Limb (tissue), 2 donors: ENCODE measurements around the gene PIK3C2G.
A peak's percentile ranks its signal among the peaks of the same experiment; 100 is the strongest.

Experiments
- DNase-seq, 2 donors: peaks; one replicate each; pipeline ENCODE4 v3.0.0-alpha.2; 2016; ENCODE audit errors: extremely low spot score in 2 of 2

The PIK3C2G gene

GRCh38 chr12:18559242-18559641, 297.9 kb downstream of the PIK3C2G start:
- no peak for DNase-seq

- DNase-seq, result no peak
These were observed 301.2 kb downstream of the PIK3C2G start for GRCh38 chr12:18562531-18562930.

- no peak for DNase-seq
These were observed 303.0 kb downstream of the PIK3C2G start for GRCh38 chr12:18564306-18564705.

GRCh38 chr12:18567787-18568186, 306.5 kb downstream of the PIK3C2G start:
- DNase-seq, result no peak

GRCh38 chr12:18570543-18570942, 309.2 kb downstream of the PIK3C2G start:
- no peak for DNase-seq

GRCh38 chr12:18576104-18576626, 314.8 kb downstream of the PIK3C2G start:
- no peak for DNase-seq

- no peak for DNase-seq
These were observed 315.3 kb downstream of the PIK3C2G start for GRCh38 chr12:18576648-18577047.

GRCh38 chr12:18578191-18578590, 316.9 kb downstream of the PIK3C2G start:
- no peak for DNase-seq

- peak in 1 of 2 donors; percentile 13 for DNase-seq
These were observed 319.0 kb downstream of the PIK3C2G start for GRCh38 chr12:18580291-18580690.

GRCh38 chr12:18580706-18581105, 319.4 kb downstream of the PIK3C2G start:
- no peak for DNase-seq

- no peak for DNase-seq
These were observed 320.1 kb downstream of the PIK3C2G start for GRCh38 chr12:18581232-18581962.

- no peak for DNase-seq
These were observed 322.3 kb downstream of the PIK3C2G start for GRCh38 chr12:18583655-18584054.

- DNase-seq, result no peak
These were observed 325.3 kb downstream of the PIK3C2G start for GRCh38 chr12:18586581-18586980.

- no peak for DNase-seq
These were observed 328.0 kb downstream of the PIK3C2G start for GRCh38 chr12:18589316-18589715.

- DNase-seq, result no peak
These were observed 330.2 kb downstream of the PIK3C2G start for GRCh38 chr12:18591473-18591872.

GRCh38 chr12:18595412-18595811, 334.1 kb downstream of the PIK3C2G start:
- no peak for DNase-seq

GRCh38 chr12:18601962-18602361, 340.6 kb downstream of the PIK3C2G start:
- DNase-seq, result no peak

- no peak for DNase-seq
These were observed 351.7 kb downstream of the PIK3C2G start for GRCh38 chr12:18612971-18613370.

- DNase-seq, result no peak
These were observed 359.7 kb downstream of the PIK3C2G start for GRCh38 chr12:18620986-18621385.

- DNase-seq, result no peak
These were observed 368.1 kb downstream of the PIK3C2G start for GRCh38 chr12:18629445-18629844.

- no peak for DNase-seq
These were observed 368.6 kb downstream of the PIK3C2G start for GRCh38 chr12:18629916-18630315.

- no peak for DNase-seq
These were observed 370.0 kb downstream of the PIK3C2G start for GRCh38 chr12:18631339-18631738.

GRCh38 chr12:18632848-18633247, 371.5 kb downstream of the PIK3C2G start:
- DNase-seq, result no peak
